ENCODE measurements around the gene ZDHHC17. TPM values are rescaled to one million over a fixed set of nuclear protein-coding genes. Genes with fewer than 3 reads are reported as not detected.

Gene ZDHHC17
- total RNA-seq, 4 donors from 2014 or later, result 56.7 to 163 (median 80.8) TPM

DNA sequence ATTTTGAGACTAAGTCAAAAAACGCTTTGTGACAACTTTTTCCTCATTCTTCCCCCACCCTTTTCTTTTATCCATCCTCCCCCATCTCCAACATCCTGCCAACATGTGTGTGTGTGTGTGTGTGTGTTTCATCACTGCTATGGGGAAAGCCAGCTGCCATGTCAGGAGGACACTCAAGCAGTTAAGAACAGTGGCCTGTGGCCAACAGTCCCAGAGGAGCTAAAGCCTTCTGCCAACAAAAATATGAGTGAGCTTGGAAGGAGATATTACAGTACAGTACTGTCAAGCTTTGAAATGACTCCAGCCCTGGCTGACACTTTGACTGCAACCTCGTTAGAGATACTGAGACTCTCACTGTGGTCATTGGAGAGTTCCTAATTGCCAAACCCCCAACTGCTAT, 119.9 kb downstream of the ZDHHC17 start:
- Histone ChIP-seq H3K27ac (no peak overlapping the region), H3K4me1 (peaks cover 0 to 11% (median 0%) of the 10 kb centered on the region in 4 donors), H3K27me3 (no peaks in the 10 kb centered on the region), H3K9me3 (no peaks in the 10 kb centered on the region), H3K4me3 (no peak overlapping the region), H3K36me3 (no peaks in the 10 kb centered on the region)
- peak; percentile 9 to 15 for DNase-seq (ENCODE audit: low spot score in 2 of 2)
- 41 to 44% methylated on average over 2 of the region's 2 CpGs for WGBS, 2 donors
- TF ChIP-seq EP300 (IDR thresholded peaks at IDR 0.05) (peak in 1 of 2 donors; percentile 21), CTCF (IDR thresholded peaks at IDR 0.05) (no peak)

DNA sequence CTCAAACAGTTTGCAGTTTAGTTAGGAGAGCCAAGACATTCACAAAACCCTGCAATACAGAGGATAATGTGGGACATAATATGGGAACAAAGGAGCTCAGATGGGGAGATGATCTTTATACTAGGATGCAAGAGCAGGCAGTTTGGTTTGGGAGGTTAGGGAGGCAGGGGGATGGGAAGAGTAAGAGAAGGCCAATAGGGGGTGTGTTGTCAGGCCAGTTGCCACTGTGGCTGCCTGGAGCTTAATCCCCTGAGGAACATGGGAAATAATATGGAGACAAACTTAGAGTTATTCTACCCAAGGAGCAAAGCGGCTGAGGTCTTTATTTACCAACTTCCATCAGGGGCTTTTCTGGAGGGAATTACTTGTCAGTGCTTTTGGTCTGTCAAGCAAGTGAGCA, 124.9 kb downstream of the ZDHHC17 start:
- H3K36me3 ChIP-seq, result no peaks in the 10 kb centered on the region
- peaks cover 0 to 4% (median 0%) of the 10 kb centered on the region in 4 donors for H3K9me3 ChIP-seq
- H3K27me3 ChIP-seq, result no peaks in the 10 kb centered on the region
- no peaks in the 10 kb centered on the region for H3K4me1 ChIP-seq
- H3K4me3 ChIP-seq, result no peak overlapping the region
- no peak for TF ChIP-seq CTCF (IDR thresholded peaks at IDR 0.05)
- no peak for TF ChIP-seq EP300 (IDR thresholded peaks at IDR 0.05)
- no peak for TF ChIP-seq POLR2A (IDR thresholded peaks at IDR 0.05)
- no peak overlapping the region for H3K27ac ChIP-seq
- 94 to 96% methylated on average over 1 of the region's 1 CpG for WGBS, 2 donors
- no peak for DNase-seq (ENCODE audit: low spot score in 2 of 2)

DNA sequence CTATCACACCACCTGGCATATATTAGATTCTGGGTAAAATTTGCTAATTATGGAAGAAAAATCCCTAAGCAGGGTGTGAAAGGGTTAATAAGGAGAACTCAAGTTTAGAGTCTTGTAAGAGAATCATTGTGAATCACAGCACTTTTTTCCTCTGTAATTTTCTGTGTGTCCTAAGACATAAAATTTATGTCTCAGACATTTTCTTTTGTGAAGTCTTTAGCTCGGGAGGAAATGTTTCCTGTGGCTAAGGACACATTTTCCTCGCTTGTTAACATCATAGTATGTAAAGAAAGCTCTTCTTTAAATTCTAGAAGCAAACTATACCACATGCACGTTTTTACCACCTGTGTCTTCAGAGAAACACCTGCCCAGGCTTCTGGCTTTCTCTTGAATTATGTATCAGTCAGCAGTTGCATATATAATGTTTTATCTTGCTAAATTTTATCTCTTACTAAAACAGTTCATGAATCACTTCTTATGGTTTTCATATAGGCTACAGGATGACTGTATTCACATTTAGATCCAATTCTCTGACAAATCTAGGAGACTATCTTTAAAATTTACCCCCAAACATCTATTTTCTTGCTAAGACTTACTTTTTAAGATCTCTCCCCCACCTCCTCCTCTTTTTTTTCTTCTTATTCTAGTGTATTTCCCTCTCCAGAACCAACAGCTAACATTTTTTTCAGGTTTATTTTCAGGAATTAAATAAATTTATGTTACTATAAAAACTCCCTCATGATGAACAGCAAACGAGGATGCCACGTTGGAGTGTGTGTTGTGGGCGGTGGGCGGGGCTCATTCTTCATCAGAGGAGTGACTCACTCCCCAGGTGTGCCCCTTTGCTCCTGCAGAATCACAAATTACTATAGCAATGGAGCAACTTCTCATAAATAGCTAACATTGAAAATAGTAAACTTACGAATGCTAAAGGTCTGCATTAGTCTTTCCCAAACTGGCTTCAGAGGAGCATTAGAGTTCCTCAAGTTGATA, 126.5 kb downstream of the ZDHHC17 start:
- no peak overlapping the region for H3K27ac ChIP-seq
- DNase-seq (ENCODE audit: low spot score in 2 of 2), result no peak
- H3K4me3 ChIP-seq, result no peak overlapping the region
- H3K27me3 ChIP-seq, result no peaks in the 10 kb centered on the region
- TF ChIP-seq EP300 (IDR thresholded peaks at IDR 0.05) (no peak), CTCF (IDR thresholded peaks at IDR 0.05) (no peak), POLR2A (IDR thresholded peaks at IDR 0.05) (no peak)
- no peaks in the 10 kb centered on the region for H3K36me3 ChIP-seq
- WGBS, 2 donors, result 53 to 54% methylated on average over 8 of the region's 8 CpGs
- no peaks in the 10 kb centered on the region for H3K4me1 ChIP-seq
- peaks cover 0 to 15% (median 1%) of the 10 kb centered on the region in 4 donors for H3K9me3 ChIP-seq

- H3K9me3 ChIP-seq, result peaks cover 0 to 15% (median 1%) of the 10 kb centered on the region in 4 donors
- WGBS, 2 donors, result 86 to 87% methylated on average over 3 of the region's 3 CpGs
- no peak overlapping the region for H3K4me3 ChIP-seq
- no peaks in the 10 kb centered on the region for H3K4me1 ChIP-seq
- H3K27me3 ChIP-seq, result no peaks in the 10 kb centered on the region
- TF ChIP-seq CTCF (IDR thresholded peaks at IDR 0.05), result no peak
- no peak for TF ChIP-seq EP300 (IDR thresholded peaks at IDR 0.05)
- no peak for TF ChIP-seq POLR2A (IDR thresholded peaks at IDR 0.05)
- no peak for DNase-seq (ENCODE audit: low spot score in 2 of 2)
- no peaks in the 10 kb centered on the region for H3K36me3 ChIP-seq
- H3K27ac ChIP-seq, result no peak overlapping the region
These were observed 127.7 kb downstream of the ZDHHC17 start for GRCh38 chr12:76891609-76892008.

DNA sequence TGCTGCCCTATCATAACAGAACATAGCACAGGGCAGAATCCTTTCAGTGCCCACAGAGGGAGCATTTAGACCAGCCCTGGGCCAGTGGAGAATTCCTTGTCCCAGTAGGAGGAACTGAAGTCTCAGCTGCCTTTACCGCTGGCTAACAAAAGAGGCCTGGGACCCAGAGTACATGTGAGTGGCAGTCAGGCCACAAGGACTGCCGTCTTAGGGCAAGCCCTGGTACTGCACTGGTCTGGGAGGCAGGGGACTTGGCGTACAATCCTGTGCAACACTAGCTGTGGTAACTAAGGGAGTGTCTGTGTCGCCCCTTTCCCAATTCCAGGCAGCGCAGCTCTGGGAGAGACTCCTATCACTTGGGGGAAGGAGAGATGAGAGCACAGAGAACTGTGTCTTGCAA, 131.9 kb downstream of the ZDHHC17 start:
- WGBS, 2 donors, result 90 to 94% methylated on average over 5 of the region's 5 CpGs
- H3K9me3 ChIP-seq, result peaks cover 0 to 15% (median 1%) of the 10 kb centered on the region in 4 donors
- H3K27ac ChIP-seq, result no peak overlapping the region
- H3K4me1 ChIP-seq, result peaks cover 0 to 13% (median 4%) of the 10 kb centered on the region in 4 donors
- TF ChIP-seq POLR2A (IDR thresholded peaks at IDR 0.05), result no peak
- TF ChIP-seq CTCF (IDR thresholded peaks at IDR 0.05), result no peak
- no peak for TF ChIP-seq EP300 (IDR thresholded peaks at IDR 0.05)
- no peaks in the 10 kb centered on the region for H3K36me3 ChIP-seq
- no peak overlapping the region for H3K4me3 ChIP-seq
- no peaks in the 10 kb centered on the region for H3K27me3 ChIP-seq
- no peak for DNase-seq (ENCODE audit: low spot score in 2 of 2)

All from tibial nerve (tissue), 4 donors.